ENCODE results near the gene SLAMF7. TPM values are rescaled to one million over a fixed set of nuclear protein-coding genes. Genes with fewer than 3 reads are reported as not detected.

The SLAMF7 gene
- total and polyA plus RNA-seq, 2 of the 8 experiments (the other 6 are each of a cell fraction or from before 2014, with no cell fraction given) = not detected

GRCh38 chr1:160702100-160702499, 36.9 kb upstream of the SLAMF7 start (continued):
- TF ChIP-seq ATF2 (IDR thresholded peaks at IDR 0.05; ENCODE audit: low read length) = no peak
- no peak for TF ChIP-seq MAFK (IDR thresholded peaks at IDR 0.05; ENCODE audit: low read depth, low read length)
- no peak for TF ChIP-seq POLR2AphosphoS5 (IDR thresholded peaks at IDR 0.05; ENCODE audit: low read depth, low read length)
- no peak for TF ChIP-seq HDAC6 (IDR thresholded peaks at IDR 0.05; ENCODE audit: low read depth, low read length)
- no peak for TF ChIP-seq TEAD4 (IDR thresholded peaks at IDR 0.05; ENCODE audit: low read depth, low read length)
- no peak for TF ChIP-seq CBX5 (IDR thresholded peaks at IDR 0.05; ENCODE audit: low read depth, low read length)
- no peak for TF ChIP-seq JUN (IDR thresholded peaks at IDR 0.05; ENCODE audit: low read depth, low read length)

Data from H1 (cell line).